Middle frontal gyrus (tissue), 1 donor: ENCODE measurements around the gene DKC1.

Experiments
- DNase-seq: peaks from one replicate; pipeline ENCODE4 v3.0.0-alpha.2; 2015; ENCODE audit warnings: low spot score; ENCODE audit errors: extremely low spot score

Gene DKC1

GRCh38 chrX:154762537-154763296 lies at the start of gene DKC1:
TSS of gene DKC1 (plus strand) at chrX:154762864. CDS start at chrX:154762966, 102 bp downstream.
- peak; percentile 85 for DNase-seq

GRCh38 chrX:154714925-154715324 lies 47.7 kb upstream of the DKC1 start:
- DNase-seq = no peak

GRCh38 chrX:154715825-154716224 lies 46.8 kb upstream of the DKC1 start:
- DNase-seq = no peak

GRCh38 chrX:154717824-154718223 lies 44.8 kb upstream of the DKC1 start:
- no peak for DNase-seq

- DNase-seq = no peak
Measured at GRCh38 chrX:154718616-154719015, 44.0 kb upstream of the DKC1 start.

- DNase-seq = no peak
Measured at GRCh38 chrX:154719132-154719675, 43.5 kb upstream of the DKC1 start.

GRCh38 chrX:154720067-154720466 lies 42.6 kb upstream of the DKC1 start:
- no peak for DNase-seq

GRCh38 chrX:154721155-154721554 lies 41.5 kb upstream of the DKC1 start:
- no peak for DNase-seq

- DNase-seq = no peak
Measured at GRCh38 chrX:154724993-154725756, 37.5 kb upstream of the DKC1 start.

- no peak for DNase-seq
Measured at GRCh38 chrX:154727418-154727817, 35.2 kb upstream of the DKC1 start.

GRCh38 chrX:154727871-154728270 lies 34.8 kb upstream of the DKC1 start:
- DNase-seq = no peak

- no peak for DNase-seq
Measured at GRCh38 chrX:154728431-154729190, 34.1 kb upstream of the DKC1 start.

GRCh38 chrX:154729439-154729838 lies 33.2 kb upstream of the DKC1 start:
- DNase-seq = no peak

- DNase-seq = no peak
Measured at GRCh38 chrX:154730253-154730891, 32.3 kb upstream of the DKC1 start.

- DNase-seq = no peak
Measured at GRCh38 chrX:154731184-154731583, 31.5 kb upstream of the DKC1 start.

- DNase-seq = no peak
Measured at GRCh38 chrX:154731881-154732280, 30.8 kb upstream of the DKC1 start.

GRCh38 chrX:154732421-154733065 lies 30.1 kb upstream of the DKC1 start:
- DNase-seq = no peak

- DNase-seq = no peak
Measured at GRCh38 chrX:154733066-154733425, 29.6 kb upstream of the DKC1 start.

- DNase-seq = no peak
Measured at GRCh38 chrX:154734061-154734781, 28.4 kb upstream of the DKC1 start.
